Activated naive CD4-positive, alpha-beta T cell treated with Interleukin-2 at 50 U/mL for 16 hours (primary cell): ENCODE measurements around the gene GGPS1.
A peak's percentile ranks its signal among the peaks of the same experiment; 100 is the strongest.
"Not testable (repeated sequence)": the region's sequence is repeated elsewhere in the genome, so short reads cannot be mapped to it uniquely, and the experiment has no call there.

Experiments
- DNase-seq: peaks from one replicate; pipeline ENCODE4 v3.0.0-alpha.2; 2020

The GGPS1 gene

DNA sequence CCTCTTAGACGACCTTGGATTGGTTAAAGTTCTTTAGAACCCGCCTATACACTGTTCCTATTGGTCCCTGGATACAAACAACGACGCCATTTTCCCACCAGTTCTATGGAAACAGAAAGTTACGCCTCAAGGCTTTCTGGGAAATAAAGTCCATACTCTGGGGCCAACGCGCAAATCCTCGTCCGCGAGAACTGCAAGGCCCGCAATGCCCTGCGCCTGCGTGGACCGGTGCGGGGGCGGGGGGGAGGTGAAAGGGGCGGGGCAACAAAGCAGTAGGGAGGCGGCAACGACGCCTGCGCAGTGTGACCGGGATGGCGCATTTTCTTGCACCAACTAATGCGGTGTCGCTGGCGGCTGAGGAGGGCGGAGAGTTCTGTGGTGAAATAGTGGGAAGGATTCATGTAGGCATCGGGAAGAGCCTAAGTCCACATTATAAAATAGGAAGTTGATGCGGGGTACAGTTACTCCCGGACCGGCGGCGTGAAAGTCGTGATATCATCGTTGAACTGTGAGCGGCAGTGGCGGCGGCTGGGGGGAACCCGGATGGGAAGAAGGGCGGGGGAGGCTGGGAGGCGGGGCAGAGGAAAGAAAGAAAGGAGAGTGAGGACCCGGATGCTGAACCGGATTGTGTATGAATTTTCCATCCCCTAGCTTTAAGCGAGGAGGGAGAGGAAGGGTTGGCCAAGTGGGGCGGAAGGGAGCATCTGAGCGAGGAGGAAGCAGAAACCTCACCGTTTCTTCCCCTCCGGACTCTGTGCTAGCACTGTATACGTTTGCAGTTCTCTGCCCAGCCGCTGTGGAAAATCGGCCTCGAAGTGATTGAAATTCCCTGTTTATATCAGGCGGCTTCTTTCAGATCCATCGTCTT lies at the start of gene GGPS1:
GGPS1 (plus strand) TSS at position 300 of the 868 bp plus-strand sequence. CDS start 6,695 bp downstream, outside the sequence.
- DNase-seq = peak; percentile 97

GRCh38 chr1:235278915-235279292 lies 49.5 kb upstream of the GGPS1 start:
- DNase-seq = no peak

- DNase-seq = no peak
Measured at GRCh38 chr1:235279694-235280093, 48.7 kb upstream of the GGPS1 start.

- DNase-seq = no peak
Measured at GRCh38 chr1:235280467-235280866, 47.9 kb upstream of the GGPS1 start.

DNA sequence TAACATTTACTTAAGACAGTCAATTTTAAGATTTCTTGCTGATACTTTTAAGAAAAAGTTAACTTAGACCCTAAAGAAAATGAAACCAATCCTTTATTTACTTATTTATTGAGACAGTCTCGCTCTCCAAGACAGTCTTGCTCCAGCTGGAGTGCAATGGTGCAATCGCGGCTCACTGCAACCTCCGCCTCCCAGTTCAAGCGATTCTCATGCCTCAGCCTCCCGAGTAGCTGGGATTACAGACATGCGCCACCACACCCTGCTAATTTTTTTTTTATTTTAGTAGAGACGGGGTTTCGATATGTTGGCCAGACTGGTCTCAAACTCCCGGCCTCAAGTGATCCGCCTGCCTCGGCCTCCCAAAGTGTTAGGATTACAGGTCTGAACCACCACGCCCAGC lies 44.7 kb upstream of the GGPS1 start:
- not testable (repeated sequence) for DNase-seq

GRCh38 chr1:235284231-235284769 lies 44.1 kb upstream of the GGPS1 start:
- no peak for DNase-seq

DNA sequence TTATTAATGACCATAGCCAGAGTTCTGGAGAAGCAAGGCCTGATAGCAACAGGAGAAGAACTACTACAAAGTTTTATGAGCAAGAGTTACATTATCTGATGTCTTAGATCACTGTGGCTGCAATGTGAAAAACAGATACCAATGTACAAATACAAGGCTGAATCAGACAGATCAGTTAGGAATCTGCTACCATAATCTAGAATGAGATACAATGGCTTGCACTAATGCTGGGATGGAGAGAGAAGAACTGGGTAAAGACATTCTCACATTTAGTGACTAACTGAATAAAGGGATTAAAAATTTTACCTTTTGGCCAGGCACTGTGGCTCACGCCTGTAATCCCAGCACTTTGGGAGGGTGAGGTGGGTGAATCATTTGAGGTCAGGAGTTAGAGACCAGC lies 41.7 kb upstream of the GGPS1 start:
- no peak for DNase-seq

- DNase-seq = no peak
Measured at GRCh38 chr1:235287208-235287882, 41.0 kb upstream of the GGPS1 start.

DNA sequence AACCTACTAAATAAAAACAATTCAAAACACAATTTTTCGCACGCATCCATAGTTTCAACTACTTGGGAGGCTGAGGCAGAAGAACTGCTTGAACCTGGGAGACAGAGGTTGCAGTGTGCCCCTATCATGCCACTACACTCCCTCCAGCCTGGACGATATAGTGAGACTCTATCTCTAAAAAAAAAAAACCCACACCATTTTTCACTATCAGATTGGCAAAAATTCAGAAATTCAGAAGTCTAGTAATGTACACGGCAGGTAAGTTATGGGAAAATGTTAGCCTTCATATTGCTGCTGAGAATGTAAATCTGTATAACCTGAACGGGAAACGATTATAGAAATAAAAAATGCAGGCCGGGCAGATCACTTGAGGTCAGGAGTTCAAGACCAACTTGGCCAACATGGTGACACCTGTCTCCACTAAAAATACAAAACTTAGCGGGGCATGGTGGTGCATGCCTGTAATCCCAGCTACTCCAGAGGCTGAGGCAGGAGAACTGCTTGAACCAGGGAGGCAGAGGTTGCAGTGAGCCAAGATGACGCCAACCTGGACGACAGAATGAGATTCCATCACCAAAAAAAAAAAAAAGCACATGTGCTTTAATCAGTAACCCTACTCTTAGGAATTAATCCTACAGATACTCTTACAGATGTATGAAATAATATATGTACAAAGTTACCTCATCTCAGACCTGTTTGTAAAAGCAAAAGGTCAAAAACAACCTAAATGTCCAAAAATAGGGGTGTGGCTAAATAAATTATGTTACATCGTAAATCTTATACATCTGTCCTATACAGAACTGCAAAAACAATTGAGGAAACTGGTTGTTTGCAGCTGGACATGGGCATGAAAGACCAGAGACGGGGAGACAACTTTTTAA lies 38.3 kb upstream of the GGPS1 start:
- no peak for DNase-seq

DNA sequence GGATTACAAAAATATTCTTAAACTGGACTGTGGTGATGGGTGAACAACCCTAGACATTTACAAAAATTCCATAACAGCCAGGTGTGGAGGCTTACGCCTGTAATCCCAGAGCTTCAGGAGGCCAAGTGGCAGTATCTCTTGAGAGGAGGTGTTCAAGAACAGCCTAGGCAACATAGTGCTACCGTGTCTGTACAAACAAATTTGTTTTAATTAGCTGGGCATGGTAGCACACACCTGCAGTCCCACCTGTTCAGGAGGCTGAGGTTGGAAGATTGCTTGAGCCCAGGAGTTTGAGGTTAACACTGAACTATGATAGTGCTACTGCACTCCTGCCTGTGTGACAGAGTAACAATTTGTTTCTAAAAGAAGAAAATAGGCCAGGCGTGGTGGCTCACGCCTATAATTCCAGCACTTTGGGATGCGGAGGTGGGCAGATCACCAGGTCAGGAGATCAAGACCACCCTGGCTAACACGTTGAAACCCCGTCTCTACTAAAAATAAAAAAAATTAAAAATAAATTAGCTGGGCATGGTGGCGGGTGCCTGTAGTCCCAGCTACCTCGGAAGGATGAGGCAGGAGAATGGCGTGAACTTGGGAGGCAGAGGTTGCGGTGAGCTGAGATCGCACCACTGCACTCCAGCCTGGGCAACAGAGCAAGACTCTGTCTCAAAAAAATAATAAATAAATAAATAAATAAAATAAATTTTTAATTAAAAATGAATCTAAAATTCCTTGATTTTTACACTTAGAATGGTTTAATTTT lies 37.4 kb upstream of the GGPS1 start:
- DNase-seq = no peak

DNA sequence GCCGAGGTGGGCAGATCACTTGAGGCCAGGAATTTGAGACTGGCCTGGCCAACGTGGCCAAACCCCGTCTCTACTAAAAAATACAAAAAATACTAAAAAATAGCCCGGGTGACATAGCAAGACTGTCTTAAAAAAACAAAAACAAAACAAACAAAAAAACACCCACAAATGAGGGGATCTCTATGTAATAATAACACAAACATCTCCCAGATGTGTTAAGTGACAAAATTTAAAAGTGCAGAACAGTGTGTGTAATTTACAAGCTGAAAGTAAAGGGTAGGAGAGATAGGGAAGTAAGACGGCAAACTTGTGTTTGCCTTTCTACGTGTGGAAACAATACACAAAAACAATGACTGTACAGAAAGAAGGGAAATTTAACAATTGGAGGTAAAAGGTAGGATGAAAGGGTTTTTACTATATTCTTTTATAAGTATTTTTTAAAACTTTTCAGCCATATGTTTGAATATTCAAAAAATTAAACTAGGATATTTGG lies 36.7 kb upstream of the GGPS1 start:
- no peak for DNase-seq

- DNase-seq = no peak
Measured at GRCh38 chr1:235292790-235293189, 35.6 kb upstream of the GGPS1 start.

- DNase-seq = no peak
Measured at GRCh38 chr1:235293322-235293942, 34.9 kb upstream of the GGPS1 start.

DNA sequence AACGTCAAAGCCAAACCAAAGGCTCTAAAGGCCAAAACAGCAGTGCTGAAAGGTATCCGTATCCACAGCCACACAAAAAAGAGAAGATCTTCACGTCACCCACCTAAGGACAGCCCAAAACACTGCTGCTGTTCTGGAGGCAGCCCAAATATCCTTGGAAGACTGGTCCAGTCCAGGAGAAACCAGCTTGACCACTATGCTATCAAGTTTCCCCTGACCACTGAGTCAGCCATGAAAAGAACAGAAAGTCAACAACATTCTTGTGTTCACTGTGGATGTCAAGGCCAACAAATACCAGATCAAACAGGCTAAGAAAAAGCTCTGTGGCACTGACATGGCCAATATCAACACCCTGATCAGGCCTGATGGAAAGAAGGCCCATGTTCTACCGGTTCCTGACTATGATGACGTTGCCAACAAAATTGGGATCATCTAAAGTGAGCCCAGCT lies 32.4 kb upstream of the GGPS1 start:
- no peak for DNase-seq

GRCh38 chr1:235296729-235297128 lies 31.6 kb upstream of the GGPS1 start:
- no peak for DNase-seq

GRCh38 chr1:235297579-235297978 lies 30.8 kb upstream of the GGPS1 start:
- DNase-seq = no peak

DNA sequence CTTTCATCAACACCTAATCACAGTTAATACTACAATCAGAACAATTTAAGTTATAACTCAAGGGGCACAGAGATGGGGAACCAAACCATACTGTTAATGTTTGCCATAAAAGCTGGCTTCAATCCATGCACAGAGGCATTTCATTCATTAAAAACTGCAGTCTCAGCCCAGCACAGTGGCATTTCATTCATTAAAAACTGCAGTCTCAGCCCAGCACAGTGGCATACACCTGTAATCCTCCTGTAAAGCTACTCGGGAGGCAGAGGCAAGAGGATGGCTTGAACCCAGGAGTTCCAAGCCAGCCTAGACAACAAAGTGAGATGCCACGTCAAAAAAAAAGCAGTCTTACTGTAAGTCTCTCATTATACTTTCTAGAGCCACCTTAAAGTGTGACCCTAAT lies 29.6 kb upstream of the GGPS1 start:
- no peak for DNase-seq

- no peak for DNase-seq
Measured at GRCh38 chr1:235299169-235299858, 29.1 kb upstream of the GGPS1 start.

DNA sequence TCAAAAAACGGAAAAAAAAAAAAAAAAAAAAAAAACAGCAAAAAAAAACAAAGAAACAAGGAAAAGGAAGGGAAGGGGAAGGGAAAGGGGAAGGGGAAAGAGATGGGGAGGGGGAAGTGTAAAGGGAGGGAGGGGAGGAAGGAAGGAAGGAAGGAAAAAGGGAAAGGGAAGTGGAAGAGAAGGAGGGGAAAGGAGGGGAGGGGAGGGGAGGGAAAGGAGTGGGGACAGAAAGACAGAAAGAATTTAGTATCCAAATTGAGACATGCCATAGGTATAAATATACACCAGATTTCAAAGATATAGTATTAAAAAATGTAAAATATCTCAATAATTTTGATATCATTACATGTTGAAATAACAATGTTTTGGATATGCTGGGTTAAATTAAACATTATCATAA lies 26.2 kb upstream of the GGPS1 start:
- DNase-seq = no peak

GRCh38 chr1:235304549-235305451 lies 23.6 kb upstream of the GGPS1 start:
- DNase-seq = peak; percentile 24
